Measurements from ENCODE around the gene IGFBP4. TPM values are rescaled to one million over a fixed set of nuclear protein-coding genes. Genes with fewer than 3 reads are reported as not detected.
A peak's percentile ranks its signal among the peaks of the same experiment; 100 is the strongest.

The IGFBP4 gene
- total RNA-seq, 1 experiment from 2014 or later: 35.7 TPM

DNA sequence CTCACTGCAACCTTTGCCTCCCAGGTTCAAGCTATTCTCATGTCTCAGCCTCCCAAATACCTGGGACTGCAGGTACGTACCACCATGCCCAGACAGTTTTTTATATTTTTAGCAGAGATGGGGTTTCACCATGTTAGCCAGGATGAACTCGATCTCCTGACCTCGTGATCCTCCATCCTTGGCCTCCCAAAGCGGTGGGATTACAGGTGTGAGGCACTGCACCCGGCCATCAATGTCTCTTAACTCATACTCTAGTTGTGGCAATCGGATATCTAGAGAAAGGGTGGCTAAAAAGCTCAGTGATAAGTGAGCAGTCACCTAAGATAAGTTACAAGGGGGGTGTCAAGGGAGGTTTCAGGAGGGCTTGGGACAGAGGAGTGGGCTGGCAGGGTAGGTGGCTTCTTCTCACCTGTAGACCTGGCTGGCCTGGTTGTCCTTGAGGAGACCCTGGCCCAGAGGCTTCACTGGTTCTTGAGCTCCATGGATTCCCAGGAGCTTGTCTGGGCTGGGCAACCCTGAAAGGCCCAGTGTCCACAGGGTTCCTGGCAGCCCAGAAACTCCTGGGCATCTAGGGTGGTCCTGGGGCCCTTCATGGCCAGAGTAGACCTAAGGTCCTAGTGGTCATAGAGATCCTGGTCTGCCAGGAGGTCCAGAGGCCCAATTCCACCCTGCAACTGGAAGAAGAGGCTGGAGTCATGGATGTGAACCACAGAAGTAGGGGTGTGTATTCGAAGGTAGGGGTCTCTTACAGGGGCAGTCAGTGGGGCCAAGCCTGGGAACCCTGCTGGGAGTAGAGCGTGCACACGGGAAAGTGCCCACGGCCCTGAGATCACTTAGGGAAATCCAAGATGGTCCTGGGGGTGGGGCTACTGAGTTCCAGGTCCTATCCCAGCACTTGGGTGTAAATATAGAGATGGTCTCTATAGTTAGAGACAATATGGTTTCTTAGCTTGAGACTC, 12.7 kb upstream of the IGFBP4 start:
- TF ChIP-seq, protein P1, sequence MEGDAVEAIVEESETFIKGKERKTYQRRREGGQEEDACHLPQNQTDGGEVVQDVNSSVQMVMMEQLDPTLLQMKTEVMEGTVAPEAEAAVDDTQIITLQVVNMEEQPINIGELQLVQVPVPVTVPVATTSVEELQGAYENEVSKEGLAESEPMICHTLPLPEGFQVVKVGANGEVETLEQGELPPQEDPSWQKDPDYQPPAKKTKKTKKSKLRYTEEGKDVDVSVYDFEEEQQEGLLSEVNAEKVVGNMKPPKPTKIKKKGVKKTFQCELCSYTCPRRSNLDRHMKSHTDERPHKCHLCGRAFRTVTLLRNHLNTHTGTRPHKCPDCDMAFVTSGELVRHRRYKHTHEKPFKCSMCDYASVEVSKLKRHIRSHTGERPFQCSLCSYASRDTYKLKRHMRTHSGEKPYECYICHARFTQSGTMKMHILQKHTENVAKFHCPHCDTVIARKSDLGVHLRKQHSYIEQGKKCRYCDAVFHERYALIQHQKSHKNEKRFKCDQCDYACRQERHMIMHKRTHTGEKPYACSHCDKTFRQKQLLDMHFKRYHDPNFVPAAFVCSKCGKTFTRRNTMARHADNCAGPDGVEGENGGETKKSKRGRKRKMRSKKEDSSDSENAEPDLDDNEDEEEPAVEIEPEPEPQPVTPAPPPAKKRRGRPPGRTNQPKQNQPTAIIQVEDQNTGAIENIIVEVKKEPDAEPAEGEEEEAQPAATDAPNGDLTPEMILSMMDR (IDR thresholded peaks at IDR 0.05; ENCODE audit: insufficient read depth in 1 of 2, low read depth in 1 of 2, low read length in 1 of 2, severe bottlenecking in 1 of 2, unreplicated experiment in 1 of 2): no peak
- POLR2A ChIA-PET: interaction anchor here (0.5 to 1.2 kb wide), 2 partner anchors 12 to 250 kb away, joined by 3 read pairs; partner anchors contain the start of gene TOP2A

GRCh38 chr17:40431231-40431602, 12.0 kb upstream of the IGFBP4 start:
- Mint-ChIP-seq H3K27me3 (ENCODE audit: insufficient read depth, unreplicated experiment) (no peaks in the 10 kb centered on the region), H3K4me1 (ENCODE audit: low read depth, unreplicated experiment) (peaks cover 11% of the 10 kb centered on the region), H3K36me3 (ENCODE audit: insufficient read depth, unreplicated experiment) (peaks cover 5% of the 10 kb centered on the region), H3K27ac (ENCODE audit: unreplicated experiment) (no peak overlapping the region), H3K4me3 (ENCODE audit: unreplicated experiment) (no peak overlapping the region), H3K9me3 (ENCODE audit: unreplicated experiment) (no peaks in the 10 kb centered on the region)
- TF ChIP-seq, protein P1 (IDR thresholded peaks at IDR 0.05; ENCODE audit: insufficient read depth in 1 of 2, low read depth in 1 of 2, low read length in 1 of 2, severe bottlenecking in 1 of 2, unreplicated experiment in 1 of 2): no peak
- intact Hi-C loops (cut with micrococcal nuclease; ENCODE audit: unreplicated experiment): no loop called here
- Histone ChIP-seq H3K9me3 (peaks cover 6% of the 10 kb centered on the region), H3K36me3 (ENCODE audit: control insufficient read depth, insufficient read depth, low read length) (no peaks in the 10 kb centered on the region), H3K4me1 (no peaks in the 10 kb centered on the region), H3K4me3 (ENCODE audit: low read depth, low read length) (no peak overlapping the region), H3K27me3 (replicated peaks; ENCODE audit: control insufficient read depth, insufficient read depth, low read length) (no peaks in the 10 kb centered on the region)
- ChIA-PET CTCF (no interaction called here), POLR2A (interaction anchor here (0.5 to 1.2 kb wide), 2 partner anchors 13 to 251 kb away, joined by 3 read pairs; partner anchors contain the start of gene TOP2A)
- peak in 1 of 2 experiments; percentile 11 for DNase-seq
- no TSS peak for BruUV-seq (replicated peaks)

More for the DNA sequence above, 12.7 kb upstream of the IGFBP4 start:
- Histone ChIP-seq H3K4me1 (no peaks in the 10 kb centered on the region), H3K9me3 (peaks cover 6% of the 10 kb centered on the region), H3K4me3 (ENCODE audit: low read depth, low read length) (no peak overlapping the region), H3K36me3 (ENCODE audit: control insufficient read depth, insufficient read depth, low read length) (no peaks in the 10 kb centered on the region), H3K27me3 (replicated peaks; ENCODE audit: control insufficient read depth, insufficient read depth, low read length) (no peaks in the 10 kb centered on the region)
- H3K4me3 Mint-ChIP-seq (ENCODE audit: unreplicated experiment): no peak overlapping the region
- peaks cover 11% of the 10 kb centered on the region for H3K4me1 Mint-ChIP-seq (ENCODE audit: low read depth, unreplicated experiment)
- H3K27ac Mint-ChIP-seq (ENCODE audit: unreplicated experiment): no peak overlapping the region
- H3K27me3 Mint-ChIP-seq (ENCODE audit: insufficient read depth, unreplicated experiment): no peaks in the 10 kb centered on the region
- peak in 1 of 2 experiments; percentile 11 for DNase-seq
- CTCF ChIA-PET: no interaction called here
- peaks cover 5% of the 10 kb centered on the region for H3K36me3 Mint-ChIP-seq (ENCODE audit: insufficient read depth, unreplicated experiment)
- no TSS peak for BruUV-seq (replicated peaks)
- no peaks in the 10 kb centered on the region for H3K9me3 Mint-ChIP-seq (ENCODE audit: unreplicated experiment)
- intact Hi-C loops (cut with micrococcal nuclease; ENCODE audit: unreplicated experiment): no loop called here

DNA sequence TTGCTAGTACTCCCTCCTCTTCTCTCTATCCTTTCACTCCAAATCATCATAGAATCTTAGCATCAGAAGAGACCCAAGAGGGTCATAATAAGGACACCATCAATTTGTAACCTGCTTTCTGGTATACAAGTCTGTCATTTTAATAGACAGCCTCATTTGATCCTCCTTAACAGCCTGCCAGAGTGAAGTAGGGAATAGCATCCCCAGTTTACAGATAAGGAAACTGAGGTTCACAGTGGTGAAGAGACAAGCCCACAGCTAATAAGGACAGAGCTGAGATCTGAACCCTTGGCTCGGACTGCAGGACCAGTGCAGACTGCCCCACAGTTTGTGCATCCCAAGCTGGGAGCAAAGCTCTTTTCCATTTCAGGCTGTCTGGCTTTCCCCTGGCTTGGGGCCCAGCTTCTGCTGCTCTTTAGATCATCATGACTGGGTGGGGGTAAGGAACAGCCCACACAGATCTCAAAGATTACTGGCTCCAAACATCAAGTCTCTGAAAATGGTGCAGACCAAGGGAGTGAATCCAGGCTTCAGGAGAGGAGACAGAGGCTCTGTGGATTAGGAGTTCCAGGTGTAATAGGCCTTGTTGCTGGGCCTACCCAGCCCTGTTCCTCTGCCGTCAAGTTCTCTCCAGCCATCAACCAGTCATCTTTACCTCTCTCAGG, 10.3 kb upstream of the IGFBP4 start:
- POLR2A ChIA-PET: no interaction called here
- BruUV-seq (replicated peaks): no TSS peak
- DNase-seq: peak in 1 of 2 experiments; percentile 15
- TF ChIP-seq, protein P1 (IDR thresholded peaks at IDR 0.05; ENCODE audit: insufficient read depth in 1 of 2, low read depth in 1 of 2, low read length in 1 of 2, severe bottlenecking in 1 of 2, unreplicated experiment in 1 of 2): no peak
- H3K4me1 Mint-ChIP-seq (ENCODE audit: low read depth, unreplicated experiment): peaks cover 11% of the 10 kb centered on the region
- Histone ChIP-seq H3K36me3 (ENCODE audit: control insufficient read depth, insufficient read depth, low read length) (no peaks in the 10 kb centered on the region), H3K4me3 (ENCODE audit: low read depth, low read length) (no peak overlapping the region), H3K4me1 (no peaks in the 10 kb centered on the region), H3K27me3 (replicated peaks; ENCODE audit: control insufficient read depth, insufficient read depth, low read length) (no peaks in the 10 kb centered on the region), H3K9me3 (peaks cover 6% of the 10 kb centered on the region)
- H3K4me3 Mint-ChIP-seq (ENCODE audit: unreplicated experiment): no peak overlapping the region
- intact Hi-C loops (cut with micrococcal nuclease; ENCODE audit: unreplicated experiment): no loop called here
- peaks cover 5% of the 10 kb centered on the region for H3K36me3 Mint-ChIP-seq (ENCODE audit: insufficient read depth, unreplicated experiment)
- H3K27ac Mint-ChIP-seq (ENCODE audit: unreplicated experiment): no peak overlapping the region
- CTCF ChIA-PET: interaction anchor here (1.5 kb wide), 1 partner anchor 11 kb away, joined by 5 read pairs; the partner anchor contains the start of gene IGFBP4
- H3K27me3 Mint-ChIP-seq (ENCODE audit: insufficient read depth, unreplicated experiment): no peaks in the 10 kb centered on the region
- no peaks in the 10 kb centered on the region for H3K9me3 Mint-ChIP-seq (ENCODE audit: unreplicated experiment)
